Fibroblast of villous mesenchyme (primary cell): ENCODE data around the gene FAM193A. TPM values are rescaled to one million over a fixed set of nuclear protein-coding genes. Genes with fewer than 3 reads are reported as not detected.

Experiments
- DNase-seq: peaks from one replicate; pipeline ENCODE4 v3.0.0-alpha.2; 2010; ENCODE audit warnings: low read depth
- H3K4me3 ChIP-seq: 2 replicates; pipeline ENCODE4 v1.5.1; 2011; ENCODE audit warnings: low read depth, mild to moderate bottlenecking, low read length
- CTCF ChIP-seq: IDR thresholded peaks from 2 replicates; pipeline ENCODE4 v1.5.1; 2012; ENCODE audit warnings: low read depth, mild to moderate bottlenecking, low read length; ENCODE audit not compliant: insufficient read depth
- total RNA-seq: library from RNA; depleted of rRNA; stranded (reverse); fragments of >200 nt; gene quantifications from 2 replicates; pipeline ENCODE4 v1.2.3, GENCODE V29; 2012

The FAM193A gene
- total RNA-seq, 1 donor = 23.7 TPM

GRCh38 chr4:2689114-2689513 lies 152.7 kb downstream of the FAM193A start:
- TF ChIP-seq CTCF = no peak
- no peak overlapping the region for H3K4me3 ChIP-seq
- peak; percentile 50 for DNase-seq

GRCh38 chr4:2689825-2690700 lies 153.6 kb downstream of the FAM193A start:
- no peak for TF ChIP-seq CTCF
- DNase-seq = peak; percentile 34

GRCh38 chr4:2691313-2691712 lies 154.9 kb downstream of the FAM193A start:
- no peak for DNase-seq
- no peak for TF ChIP-seq CTCF
- H3K4me3 ChIP-seq = no peak overlapping the region

More at GRCh38 chr4:2689825-2690700, 153.6 kb downstream of the FAM193A start:
- H3K4me3 ChIP-seq = no peak overlapping the region

- TF ChIP-seq CTCF = no peak
- no peak overlapping the region for H3K4me3 ChIP-seq
- DNase-seq = no peak
These were observed 155.5 kb downstream of the FAM193A start for GRCh38 chr4:2691952-2692435.

GRCh38 chr4:2694691-2695090 lies 158.2 kb downstream of the FAM193A start:
- no peak for TF ChIP-seq CTCF
- no peak overlapping the region for H3K4me3 ChIP-seq
- DNase-seq = peak; percentile 21

GRCh38 chr4:2695346-2696060 lies 159.1 kb downstream of the FAM193A start:
- no peak overlapping the region for H3K4me3 ChIP-seq
- DNase-seq = no peak
- no peak for TF ChIP-seq CTCF
